Astrocyte (in vitro differentiated cells and primary cell): ENCODE measurements around the gene GMDS.

Source experiments
- EZH2 ChIP-seq: IDR thresholded peaks from 2 replicates; pipeline ENCODE4 v1.6.1; 2012; ENCODE audit warnings: mild to moderate bottlenecking, low read length, inconsistent platforms; ENCODE audit not compliant: insufficient read depth
- TF ChIP-seq, protein P1 (sequence below): IDR thresholded peaks from 2 replicates; pipeline ENCODE4 v1.5.1; 2011; ENCODE audit warnings: low read depth, mild to moderate bottlenecking, inconsistent platforms, low read length, moderate library complexity; ENCODE audit not compliant: insufficient read depth

GRCh38 chr6:1821164-1821512 lies 424.3 kb downstream of the GMDS start:
- TF ChIP-seq, protein P1, sequence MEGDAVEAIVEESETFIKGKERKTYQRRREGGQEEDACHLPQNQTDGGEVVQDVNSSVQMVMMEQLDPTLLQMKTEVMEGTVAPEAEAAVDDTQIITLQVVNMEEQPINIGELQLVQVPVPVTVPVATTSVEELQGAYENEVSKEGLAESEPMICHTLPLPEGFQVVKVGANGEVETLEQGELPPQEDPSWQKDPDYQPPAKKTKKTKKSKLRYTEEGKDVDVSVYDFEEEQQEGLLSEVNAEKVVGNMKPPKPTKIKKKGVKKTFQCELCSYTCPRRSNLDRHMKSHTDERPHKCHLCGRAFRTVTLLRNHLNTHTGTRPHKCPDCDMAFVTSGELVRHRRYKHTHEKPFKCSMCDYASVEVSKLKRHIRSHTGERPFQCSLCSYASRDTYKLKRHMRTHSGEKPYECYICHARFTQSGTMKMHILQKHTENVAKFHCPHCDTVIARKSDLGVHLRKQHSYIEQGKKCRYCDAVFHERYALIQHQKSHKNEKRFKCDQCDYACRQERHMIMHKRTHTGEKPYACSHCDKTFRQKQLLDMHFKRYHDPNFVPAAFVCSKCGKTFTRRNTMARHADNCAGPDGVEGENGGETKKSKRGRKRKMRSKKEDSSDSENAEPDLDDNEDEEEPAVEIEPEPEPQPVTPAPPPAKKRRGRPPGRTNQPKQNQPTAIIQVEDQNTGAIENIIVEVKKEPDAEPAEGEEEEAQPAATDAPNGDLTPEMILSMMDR = no peak
- no peak for TF ChIP-seq EZH2
